Heart right ventricle (tissue), 16 donors: ENCODE results near the gene ZNF280D. TPM values are rescaled to one million over a fixed set of nuclear protein-coding genes. Genes with fewer than 3 reads are reported as not detected.

Source experiments
- ATAC-seq, 8 donors: fragments of 200-7000 bp; cut with Tn5 transposase; one replicate each; pipeline ENCODE4 v1.9.1; 2020; ENCODE audit warnings: mild to moderate bottlenecking in 8 of 8, moderate library complexity in 8 of 8, moderate number of reproducible peaks in 1 of 8
- DNase-seq, 2 donors: peaks; one replicate each; pipeline ENCODE4 v3.0.0-alpha.2; 2020
- H3K27ac ChIP-seq, 10 donors: fragments of 200-600 bp; sonication (generic) in 2 of 10; one replicate each; pipeline versions ENCODE4 v1.5.0 to v1.8.0; 2020 to 2022; ENCODE audit warnings: mild to moderate bottlenecking in 3 of 10
- H3K27me3 ChIP-seq, 7 donors: fragments of 200-600 bp; one replicate each; pipeline ENCODE4 v1.8.0; 2021 to 2022; ENCODE audit warnings: mild to moderate bottlenecking in 2 of 7
- H3K36me3 ChIP-seq, 9 donors: fragments of 200-600 bp; sonication (generic) in 1 of 9; one replicate each; pipeline versions ENCODE4 v1.5.0 to v1.8.0; 2020 to 2022; ENCODE audit warnings: mild to moderate bottlenecking in 2 of 9
- H3K4me1 ChIP-seq, 9 donors: fragments of 200-600 bp; sonication (generic) in 1 of 9; one replicate each; pipeline versions ENCODE4 v1.5.0 to v1.8.0; 2020 to 2022; ENCODE audit warnings: mild to moderate bottlenecking in 4 of 9
- H3K4me3 ChIP-seq, 10 donors: fragments of 200-600 bp; sonication (generic) in 2 of 10; one replicate each; pipeline versions ENCODE4 v1.5.0 to v1.8.0; 2020 to 2022; ENCODE audit warnings: mild to moderate bottlenecking in 7 of 10, moderate library complexity in 2 of 10
- H3K9me3 ChIP-seq, 11 donors: fragments of 200-600 bp in 10 of 11; sonication (generic) in 2 of 11; one replicate each; pipeline versions ENCODE4 v1.5.0 to v1.8.0; 2013 to 2022; ENCODE audit warnings: mild to moderate bottlenecking in 2 of 11, control low read depth in 1 of 11, moderate library complexity in 1 of 11
- WGBS, 2 donors: extraction: QIAGEN DNeasy Blood & Tissue Kit; methylation state at CpG; one replicate each; pipeline ENCODE4 v1.1.7; 2013; ENCODE audit warnings: inconsistent platforms in 1 of 2; 5-methylcytosine and 5-hydroxymethylcytosine counted together
- intact Hi-C, 10 donors: fragments of 100-400 bp; cut with DNase I; formaldehyde crosslinking; loops; one replicate each; pipeline versions ENCODE4 v1.11.1 to v1.14.2; 2022
- polyA plus RNA-seq, 2 donors: library from polyadenylated mRNA; stranded (reverse); fragments of 200-250 nt; gene quantifications; one replicate each; pipeline ENCODE4 v1.2.3, GENCODE V29; 2013
- total RNA-seq, 10 donors: library from RNA; stranded (reverse); fragmentation: NEBNext Ultra II Directional in 3 of 10; extraction: Animal tissue kit (Norgen Biotek cat#: 25700) in 3 of 10; gene quantifications; one replicate each; pipeline versions ENCODE4 v1.2.1 to v1.2.4, GENCODE V29; 2021 to 2023
- TF ChIP-seq, protein P1 (sequence below), 9 donors: fragments of 200-600 bp; sonication (generic) in 2 of 9; IDR thresholded peaks; one replicate each; pipeline versions ENCODE4 v1.5.0 to v1.8.0; 2021 to 2022; ENCODE audit warnings: antibody characterized with exemption in 9 of 9, mild to moderate bottlenecking in 5 of 9, moderate library complexity in 1 of 9
- donor health status: Arrhythmogenic right ventricular cardiomyopathy.
- donor health status: ischemic (EF 13 %, LVEDD 7.1; RV severe dilation, severe dysfunction).
- donor health status: healthy with polysubstance abuse.
- donor health status: DM: no; HTN: yes; CAD: no.
- donor health status: DM: no; HTN: no; CAD: no.
- donor health status: ischemic (EF 25% LVEDD 6.9; RV normal size, moderate dysfunction).
- donor health status: ischemic (EF 25% LVEDD 5.7; RV mildly dilated, moderate dysfunction).
- donor health status: healthy.
- donor health status: DM: yes; HTN: yes; CAD: no.
- donor health status: Ischemic cardiomyopathy.
- donor health status: ischemic (EF 35%, LVEDD 5.7; RV mildly dilated, moderate dysfunction).
- donor health status: nonischemic (EF 11% LVEDD 7.7; RV severe dilation, severe dysfunction).
- donor health status: DM: yes; HTN: yes; CAD: no.
- donor health status: PGD.
- donor health status: ischemic (EF 29% LVEDD 5.4; RV normal size, mild dysfunction).
- donor health status: nonischemic (EF 23%, LVEDD 6.1; RV moderate dilation, normal function).

The ZNF280D gene
- total and polyA plus RNA-seq, 12 donors: 6.9 to 42.4 (median 24.9) TPM

DNA sequence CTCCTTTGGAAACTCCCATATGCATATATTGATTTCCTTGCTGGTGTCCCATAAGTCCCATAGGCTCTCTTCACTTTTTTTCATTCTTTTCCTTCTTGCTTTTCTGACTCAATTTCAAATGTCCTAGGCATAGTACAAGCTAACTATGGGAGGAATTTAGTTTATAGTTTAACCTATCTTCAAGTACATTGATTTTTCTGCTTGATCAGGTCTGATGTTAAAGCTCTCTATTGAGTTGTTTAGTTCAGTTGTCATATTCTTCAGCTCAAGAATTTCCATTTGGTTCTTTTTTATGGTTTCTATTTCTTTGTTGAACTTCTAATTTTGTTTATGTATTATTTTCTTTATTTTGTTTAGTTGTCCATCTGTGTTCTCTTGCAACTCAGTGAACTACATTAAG lies 147.1 kb downstream of the ZNF280D start:
- no peaks in the 10 kb centered on the region for H3K4me1 ChIP-seq
- H3K4me3 ChIP-seq: no peak overlapping the region
- H3K27ac ChIP-seq: no peak overlapping the region
- intact Hi-C loops: no loop called here
- ATAC-seq (no peak), DNase-seq (no peak)
- no peaks in the 10 kb centered on the region for H3K36me3 ChIP-seq
- TF ChIP-seq, protein P1, sequence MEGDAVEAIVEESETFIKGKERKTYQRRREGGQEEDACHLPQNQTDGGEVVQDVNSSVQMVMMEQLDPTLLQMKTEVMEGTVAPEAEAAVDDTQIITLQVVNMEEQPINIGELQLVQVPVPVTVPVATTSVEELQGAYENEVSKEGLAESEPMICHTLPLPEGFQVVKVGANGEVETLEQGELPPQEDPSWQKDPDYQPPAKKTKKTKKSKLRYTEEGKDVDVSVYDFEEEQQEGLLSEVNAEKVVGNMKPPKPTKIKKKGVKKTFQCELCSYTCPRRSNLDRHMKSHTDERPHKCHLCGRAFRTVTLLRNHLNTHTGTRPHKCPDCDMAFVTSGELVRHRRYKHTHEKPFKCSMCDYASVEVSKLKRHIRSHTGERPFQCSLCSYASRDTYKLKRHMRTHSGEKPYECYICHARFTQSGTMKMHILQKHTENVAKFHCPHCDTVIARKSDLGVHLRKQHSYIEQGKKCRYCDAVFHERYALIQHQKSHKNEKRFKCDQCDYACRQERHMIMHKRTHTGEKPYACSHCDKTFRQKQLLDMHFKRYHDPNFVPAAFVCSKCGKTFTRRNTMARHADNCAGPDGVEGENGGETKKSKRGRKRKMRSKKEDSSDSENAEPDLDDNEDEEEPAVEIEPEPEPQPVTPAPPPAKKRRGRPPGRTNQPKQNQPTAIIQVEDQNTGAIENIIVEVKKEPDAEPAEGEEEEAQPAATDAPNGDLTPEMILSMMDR (IDR thresholded peaks at IDR 0.05): no peak
- peaks cover 0 to 47% (median 26%) of the 10 kb centered on the region in 11 donors for H3K9me3 ChIP-seq
- no peaks in the 10 kb centered on the region for H3K27me3 ChIP-seq

DNA sequence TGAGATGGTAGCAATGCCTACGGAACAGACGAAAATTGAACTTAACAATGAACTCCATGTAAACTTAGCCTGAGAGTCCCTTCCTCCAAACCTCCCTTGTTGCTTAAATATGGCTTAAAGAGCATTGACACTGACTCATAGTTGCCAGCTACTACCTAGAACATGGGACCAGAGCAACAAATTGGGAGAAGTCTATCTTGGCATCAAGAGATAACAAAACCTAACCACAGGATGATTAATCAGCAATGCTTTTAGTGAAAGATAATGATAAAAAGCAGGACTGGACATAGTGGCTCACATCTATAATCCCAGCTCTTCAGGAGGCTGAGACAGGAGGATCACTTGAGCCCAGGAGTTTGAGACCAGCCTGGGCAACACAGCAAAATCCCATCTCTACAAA lies 150.5 kb downstream of the ZNF280D start:
- DNase-seq (no peak), ATAC-seq (no peak)
- Histone ChIP-seq H3K4me3 (no peak overlapping the region), H3K36me3 (no peaks in the 10 kb centered on the region), H3K9me3 (peaks cover 0 to 37% (median 26%) of the 10 kb centered on the region in 11 donors), H3K27me3 (no peaks in the 10 kb centered on the region), H3K4me1 (no peaks in the 10 kb centered on the region), H3K27ac (no peak overlapping the region)
- 89 to 92% methylated on average over 2 of the region's 2 CpGs for WGBS, 2 donors
- intact Hi-C loops: no loop called here
- TF ChIP-seq, protein P1 (IDR thresholded peaks at IDR 0.05): no peak

Other genes with a start within 250 kb of the ZNF280D start
- 10 to 100 TPM; 29.2 to 55.7 (median 39.4) TPM for gene TCF12, start 185.1 kb upstream of the ZNF280D start, total RNA-seq
- 10 to 100 TPM in 1 of 2 donors, 1 to 10 TPM in 1; 8.7 to 11.7 TPM for gene TCF12, start 185.1 kb upstream of the ZNF280D start, polyA plus RNA-seq